Muscle of arm (tissue), 12 donors: ENCODE measurements around the gene NHEJ1. TPM values are rescaled to one million over a fixed set of nuclear protein-coding genes. Genes with fewer than 3 reads are reported as not detected.
A peak's percentile ranks its signal among the peaks of the same experiment; 100 is the strongest.

Experiments
- DNase-seq: peaks from one replicate; pipeline ENCODE4 v3.0.0-alpha.2; 2013
- polyA plus RNA-seq, 12 donors: library from polyadenylated mRNA; unstranded; fragments of 120-200 nt; gene quantifications; one replicate each; pipeline ENCODE4 v1.2.1, GENCODE V29; 2013; ENCODE audit not compliant: insufficient read length in 12 of 12

The NHEJ1 gene
- polyA plus RNA-seq, 12 donors: 12.2 to 17.1 (median 14.7) TPM; not detected in 1

DNA sequence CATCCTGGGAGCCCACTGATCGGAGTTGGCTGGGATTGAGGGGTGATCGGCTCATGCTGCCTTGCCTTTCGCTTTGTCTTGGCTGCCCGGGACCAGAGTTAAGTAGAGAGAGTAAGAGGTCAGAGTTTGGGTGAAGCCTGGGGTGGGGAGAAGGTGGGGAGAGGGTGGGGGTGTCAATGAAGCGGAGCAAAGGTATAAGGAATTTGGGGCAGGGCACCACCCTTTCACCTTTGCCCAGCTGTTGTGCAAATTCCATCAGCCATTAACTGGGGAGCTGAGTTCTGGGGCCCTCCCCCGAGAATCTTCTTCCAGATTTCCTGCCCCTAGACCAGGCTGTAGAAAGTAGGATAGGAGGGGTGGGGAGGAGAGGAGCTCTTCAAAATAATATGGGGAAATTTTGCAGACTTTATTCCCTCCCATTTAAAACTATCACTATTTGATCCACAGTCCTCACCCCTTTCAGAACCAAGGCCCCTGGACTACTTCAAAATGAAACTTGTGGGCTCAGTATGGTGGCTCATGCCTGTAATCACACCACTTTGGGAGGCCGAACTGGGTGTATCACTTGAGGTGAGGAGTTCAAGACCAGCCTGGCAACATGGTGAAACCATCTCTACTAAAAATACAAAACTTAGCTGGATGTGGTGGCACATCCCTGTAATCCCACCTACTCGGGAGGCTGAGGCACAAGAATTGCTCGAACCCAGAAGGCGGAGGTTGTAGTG lies 9.5 kb upstream of the NHEJ1 start, which contains the start of gene SLC23A3:
SLC23A3 (minus strand) TSS at position 100 of the 725 bp plus-strand sequence; CDS start at position 55, 45 bp downstream.
- DNase-seq: no peak

DNA sequence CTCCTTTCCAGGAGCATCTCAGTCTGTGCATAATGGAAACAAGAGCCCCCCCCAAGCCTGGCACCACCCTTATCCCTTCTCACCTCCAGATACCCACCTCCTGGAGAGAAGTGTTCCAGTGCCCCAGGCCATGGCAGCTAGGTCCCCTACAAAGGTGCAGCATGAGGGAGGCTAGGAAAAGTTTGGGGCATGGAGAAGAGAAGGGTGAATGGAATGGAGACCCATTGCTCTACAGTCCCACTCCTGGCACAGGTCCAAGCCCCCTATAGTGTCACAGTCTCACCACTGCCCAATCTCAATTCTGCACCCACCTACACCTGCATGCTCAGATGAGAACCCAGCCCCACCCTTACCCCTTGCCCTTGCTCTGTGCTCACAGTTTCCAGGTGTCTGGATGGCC lies 8.3 kb upstream of the NHEJ1 start:
- DNase-seq: no peak

DNA sequence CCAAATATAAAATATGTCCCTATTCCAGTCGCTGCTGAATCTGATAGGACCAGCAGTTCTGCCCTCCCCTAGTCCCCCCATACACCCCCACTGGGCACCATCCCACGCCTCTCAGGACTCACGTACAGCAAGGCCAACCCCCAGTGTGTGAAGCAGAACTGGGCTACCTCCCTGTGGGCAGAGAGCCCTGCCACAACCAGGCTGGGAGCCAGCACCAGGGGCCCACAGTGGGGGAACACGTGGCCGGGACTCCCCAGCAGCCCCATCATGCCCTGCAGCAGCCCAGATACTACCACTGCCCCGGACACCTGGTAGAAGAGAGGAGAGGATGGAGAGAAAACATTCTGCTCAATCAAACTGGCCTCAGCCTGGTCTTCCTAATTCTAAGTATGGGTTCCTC lies 7.9 kb upstream of the NHEJ1 start:
- no peak for DNase-seq

- no peak for DNase-seq
Measured at GRCh38 chr2:219167997-219168396, 7.4 kb upstream of the NHEJ1 start.

- no peak for DNase-seq
Measured at GRCh38 chr2:219165058-219165911, 4.7 kb upstream of the NHEJ1 start.

DNA sequence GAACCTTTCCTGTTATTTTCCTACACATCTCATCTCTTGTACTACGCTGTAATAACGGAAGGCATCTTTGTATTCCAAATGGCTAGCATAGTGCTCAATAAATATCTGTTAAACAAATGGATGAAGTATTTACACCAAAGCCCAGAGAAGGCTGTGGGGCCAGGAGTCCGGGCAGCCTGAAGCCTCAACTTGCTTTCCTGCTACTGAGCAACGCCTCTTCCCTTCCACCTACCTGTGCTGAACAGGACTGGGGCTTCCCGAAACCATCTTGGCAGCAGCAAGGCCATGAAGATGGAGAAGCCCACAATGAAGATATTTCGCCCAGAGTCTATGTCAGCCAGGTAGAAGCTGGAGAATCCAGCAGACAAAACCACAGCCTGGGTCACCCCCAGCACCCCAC lies 2.5 kb upstream of the NHEJ1 start:
- DNase-seq: no peak

GRCh38 chr2:219161097-219161496 lies 482 bp upstream of the NHEJ1 start:
- no peak for DNase-seq

GRCh38 chr2:219159771-219160185 lies 837 bp downstream of the NHEJ1 start:
- DNase-seq: no peak

GRCh38 chr2:219158586-219158985 lies 2.0 kb downstream of the NHEJ1 start:
- DNase-seq: no peak

GRCh38 chr2:219158025-219158424 lies 2.6 kb downstream of the NHEJ1 start:
- DNase-seq: no peak

- DNase-seq: no peak
Measured at GRCh38 chr2:219157396-219157795, 3.2 kb downstream of the NHEJ1 start.

DNA sequence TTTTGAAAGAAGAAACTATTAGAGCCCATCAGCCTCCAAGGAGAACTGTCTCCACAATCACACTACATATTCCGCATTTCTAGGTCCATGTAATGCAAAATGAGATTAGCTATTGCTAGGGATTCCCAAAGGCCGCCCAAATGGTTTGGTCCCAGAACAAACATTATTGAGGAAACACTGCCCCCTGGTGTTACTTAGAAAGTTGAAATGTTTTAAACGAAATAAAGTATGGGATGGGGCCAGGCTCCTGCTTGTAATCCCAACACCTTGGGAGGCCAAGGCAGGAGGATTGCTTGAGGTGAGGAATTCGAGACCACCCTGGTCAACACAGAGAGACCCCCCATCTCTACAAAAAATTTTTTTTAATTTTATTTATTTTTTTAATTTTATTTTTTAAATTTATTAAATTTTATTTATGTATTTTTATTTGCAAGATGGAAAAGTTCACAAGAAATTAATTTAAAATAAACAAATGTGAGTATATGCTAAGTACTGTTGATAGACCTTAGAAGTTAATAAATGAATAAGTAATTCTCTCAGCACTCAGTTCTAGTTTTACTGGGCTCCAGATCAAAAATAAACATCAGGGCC lies 5.5 kb downstream of the NHEJ1 start:
- DNase-seq: peak; percentile 69

- no peak for DNase-seq
Measured at GRCh38 chr2:219149667-219150066, 10.9 kb downstream of the NHEJ1 start.

DNA sequence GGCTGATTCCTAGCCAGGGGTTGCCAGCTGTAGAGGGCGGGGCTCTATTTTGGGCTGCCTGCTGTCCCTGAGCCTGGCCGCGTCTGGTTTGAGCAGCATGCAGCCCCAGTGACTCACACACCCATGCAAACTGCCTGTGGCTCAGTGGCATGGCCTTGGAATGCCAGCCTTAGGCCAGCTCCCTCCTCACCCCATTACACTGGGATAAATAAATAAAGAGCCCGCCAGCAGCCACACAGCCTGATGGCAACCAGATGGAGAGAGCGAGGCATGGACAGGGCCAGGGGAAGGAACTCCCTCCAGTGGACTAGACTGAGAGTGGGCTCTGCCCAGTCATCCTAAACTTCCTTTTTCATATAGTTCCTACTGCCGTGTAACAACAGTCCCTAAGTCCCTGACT lies 18.3 kb downstream of the NHEJ1 start:
- no peak for DNase-seq

DNA sequence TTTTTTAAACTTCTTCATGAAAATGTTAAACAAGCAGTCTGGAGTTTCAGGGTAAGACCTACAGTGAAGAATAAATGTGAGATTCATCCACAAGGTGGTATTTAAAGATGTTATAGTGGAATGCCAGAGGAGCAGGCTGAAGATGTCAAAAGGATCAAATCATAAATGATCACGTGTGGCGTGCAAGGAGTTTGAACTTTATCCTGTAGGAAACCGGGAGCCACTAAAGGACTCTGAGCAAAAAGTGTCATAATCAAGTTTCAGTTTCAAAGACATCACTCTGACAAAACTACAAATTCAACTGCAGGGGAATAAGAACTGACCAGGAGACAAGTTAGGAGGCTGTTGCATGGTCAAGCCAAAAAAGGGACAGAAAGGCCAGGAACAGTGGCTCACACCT lies 19.9 kb downstream of the NHEJ1 start:
- DNase-seq: no peak

DNA sequence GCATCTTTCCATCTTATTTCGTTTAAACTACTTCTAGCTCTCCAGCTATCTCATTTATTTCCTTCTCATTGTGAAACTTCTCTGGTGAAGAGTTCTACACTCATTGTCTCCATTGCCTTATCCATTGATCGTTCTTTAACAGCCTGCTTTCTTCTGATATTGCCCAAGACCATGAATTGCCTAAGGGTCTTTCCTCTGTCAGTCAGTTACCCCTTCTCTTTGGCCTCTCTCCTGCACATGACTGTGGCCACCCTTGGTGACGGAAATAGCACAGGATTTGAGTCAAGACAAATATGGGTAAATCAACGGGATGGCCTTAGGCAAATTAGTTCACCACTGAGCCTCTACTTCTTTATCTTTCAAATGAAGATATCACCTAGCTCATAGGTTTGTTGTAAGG lies 26.6 kb downstream of the NHEJ1 start:
- DNase-seq: no peak

GRCh38 chr2:219131744-219132143 lies 28.9 kb downstream of the NHEJ1 start:
- DNase-seq: no peak

- no peak for DNase-seq
Measured at GRCh38 chr2:219131327-219131726, 29.3 kb downstream of the NHEJ1 start.

GRCh38 chr2:219129589-219129988 lies 31.0 kb downstream of the NHEJ1 start:
- DNase-seq: no peak

DNA sequence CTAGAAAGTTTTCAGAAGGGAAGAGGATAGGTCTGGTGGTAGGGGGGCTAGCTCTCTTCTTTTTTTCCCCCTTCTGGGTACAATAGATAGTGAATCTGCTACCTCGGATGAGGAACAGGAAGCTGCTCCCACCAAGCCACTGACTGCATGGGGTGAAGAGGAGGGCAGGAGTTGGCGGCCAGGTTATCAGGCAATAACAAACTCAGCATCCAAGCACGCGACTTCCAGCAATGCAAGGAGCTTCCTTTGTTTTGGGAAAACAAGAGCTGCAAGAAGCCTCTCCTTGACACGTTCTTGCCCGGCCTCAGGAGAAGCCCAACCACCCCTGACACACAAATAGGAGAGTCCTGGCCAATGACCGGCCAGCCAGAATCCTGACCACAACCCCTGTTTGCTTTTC lies 32.2 kb downstream of the NHEJ1 start:
- DNase-seq: no peak

- no peak for DNase-seq
Measured at GRCh38 chr2:219127037-219127635, 33.5 kb downstream of the NHEJ1 start.

- no peak for DNase-seq
Measured at GRCh38 chr2:219126555-219126954, 34.1 kb downstream of the NHEJ1 start.
